Fibroblast of lung (primary cell): Measurements from ENCODE around the gene ETNK2.

Source experiments
- EZH2 ChIP-seq: IDR thresholded peaks from 2 replicates; pipeline ENCODE4 v1.5.1; 2012; ENCODE audit warnings: low read length, control low read depth, mild to moderate bottlenecking; ENCODE audit errors: missing control alignments
- TF ChIP-seq, protein P1 (sequence below), 2 donors: IDR thresholded peaks in 1 of 2; conservative IDR thresholded peaks in 1 of 2; 1 replicate in 1 of 2; 2 replicates in 1 of 2; pipeline ENCODE4 v1.5.1; 2011 to 2012; ENCODE audit warnings: low read length in 2 of 2, control low read depth in 1 of 2, inconsistent platforms in 1 of 2, low read depth in 1 of 2, mild to moderate bottlenecking in 1 of 2

DNA sequence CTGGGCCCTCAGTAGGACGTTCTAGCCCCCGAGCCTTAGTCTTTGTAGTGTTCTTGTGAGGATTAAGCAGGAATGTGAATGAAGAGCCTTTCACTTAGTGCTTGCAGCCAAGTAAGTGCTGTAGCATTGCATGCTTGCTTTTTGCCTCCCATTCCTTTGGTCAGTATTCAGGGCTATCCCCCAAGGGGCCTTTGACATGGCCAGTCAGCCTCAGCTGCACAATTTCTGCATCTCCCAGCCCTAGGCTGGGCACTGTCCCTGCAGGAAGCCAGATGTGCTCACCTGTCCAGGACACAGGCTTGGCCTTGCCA lies 48.5 kb downstream of the ETNK2 start:
- TF ChIP-seq, protein P1, sequence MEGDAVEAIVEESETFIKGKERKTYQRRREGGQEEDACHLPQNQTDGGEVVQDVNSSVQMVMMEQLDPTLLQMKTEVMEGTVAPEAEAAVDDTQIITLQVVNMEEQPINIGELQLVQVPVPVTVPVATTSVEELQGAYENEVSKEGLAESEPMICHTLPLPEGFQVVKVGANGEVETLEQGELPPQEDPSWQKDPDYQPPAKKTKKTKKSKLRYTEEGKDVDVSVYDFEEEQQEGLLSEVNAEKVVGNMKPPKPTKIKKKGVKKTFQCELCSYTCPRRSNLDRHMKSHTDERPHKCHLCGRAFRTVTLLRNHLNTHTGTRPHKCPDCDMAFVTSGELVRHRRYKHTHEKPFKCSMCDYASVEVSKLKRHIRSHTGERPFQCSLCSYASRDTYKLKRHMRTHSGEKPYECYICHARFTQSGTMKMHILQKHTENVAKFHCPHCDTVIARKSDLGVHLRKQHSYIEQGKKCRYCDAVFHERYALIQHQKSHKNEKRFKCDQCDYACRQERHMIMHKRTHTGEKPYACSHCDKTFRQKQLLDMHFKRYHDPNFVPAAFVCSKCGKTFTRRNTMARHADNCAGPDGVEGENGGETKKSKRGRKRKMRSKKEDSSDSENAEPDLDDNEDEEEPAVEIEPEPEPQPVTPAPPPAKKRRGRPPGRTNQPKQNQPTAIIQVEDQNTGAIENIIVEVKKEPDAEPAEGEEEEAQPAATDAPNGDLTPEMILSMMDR (conservative IDR thresholded peaks at IDR 0.05 in 1 of 2, IDR thresholded peaks at IDR 0.05 in 1 of 2; ENCODE audit: low read depth in 1 of 2, low read length in 2 of 2): no peak
- no peak for TF ChIP-seq EZH2
